Retinal pigment epithelial cell (primary cell): Measurements from ENCODE around the gene ADGRD1.
"Not testable (repeated sequence)": the region's sequence is repeated elsewhere in the genome, so short reads cannot be mapped to it uniquely, and the experiment has no call there.

ENCODE experiments used
- DNase-seq: peaks from one replicate; pipeline ENCODE4 v3.0.0-alpha.2; 2010; ENCODE audit warnings: low read depth
- H3K4me3 ChIP-seq: 2 replicates; pipeline ENCODE4 v1.5.1; 2011; ENCODE audit warnings: mild to moderate bottlenecking, low read length, control low read depth, moderate library complexity
- CTCF ChIP-seq: conservative IDR thresholded peaks from 2 replicates; pipeline ENCODE4 v1.5.1; 2011; ENCODE audit warnings: low read depth, low read length, control low read depth, inconsistent platforms

ADGRD1 gene

GRCh38 chr12:130929363-130929762, 24.3 kb upstream of the ADGRD1 start:
- no peak for TF ChIP-seq CTCF
- no peak for DNase-seq
- no peak overlapping the region for H3K4me3 ChIP-seq

GRCh38 chr12:130932061-130932930, 21.4 kb upstream of the ADGRD1 start:
- no peak for DNase-seq
- no peak overlapping the region for H3K4me3 ChIP-seq
- TF ChIP-seq CTCF: no peak

GRCh38 chr12:130933269-130933995, 20.3 kb upstream of the ADGRD1 start:
- DNase-seq: no peak
- no peak overlapping the region for H3K4me3 ChIP-seq
- no peak for TF ChIP-seq CTCF

GRCh38 chr12:130934753-130935152, 19.0 kb upstream of the ADGRD1 start:
- no peak for DNase-seq
- no peak for TF ChIP-seq CTCF
- H3K4me3 ChIP-seq: no peak overlapping the region

- no peak overlapping the region for H3K4me3 ChIP-seq
- DNase-seq: no peak
- TF ChIP-seq CTCF: no peak
These were observed 17.1 kb upstream of the ADGRD1 start for GRCh38 chr12:130936561-130936960.

GRCh38 chr12:130937063-130937462, 16.6 kb upstream of the ADGRD1 start:
- DNase-seq: no peak
- no peak overlapping the region for H3K4me3 ChIP-seq
- no peak for TF ChIP-seq CTCF

- not testable (repeated sequence) for H3K4me3 ChIP-seq, DNase-seq
These were observed 16.2 kb upstream of the ADGRD1 start for GRCh38 chr12:130937546-130937945.
